GM21786 (cell line): ENCODE measurements around the gene CHN2.

Experiments
- ATAC-seq: cut with Tn5 transposase; IDR thresholded peaks from one replicate; pipeline ENCODE4 v1.9.1; 2021; ENCODE audit not compliant: unreplicated experiment

Gene CHN2

DNA sequence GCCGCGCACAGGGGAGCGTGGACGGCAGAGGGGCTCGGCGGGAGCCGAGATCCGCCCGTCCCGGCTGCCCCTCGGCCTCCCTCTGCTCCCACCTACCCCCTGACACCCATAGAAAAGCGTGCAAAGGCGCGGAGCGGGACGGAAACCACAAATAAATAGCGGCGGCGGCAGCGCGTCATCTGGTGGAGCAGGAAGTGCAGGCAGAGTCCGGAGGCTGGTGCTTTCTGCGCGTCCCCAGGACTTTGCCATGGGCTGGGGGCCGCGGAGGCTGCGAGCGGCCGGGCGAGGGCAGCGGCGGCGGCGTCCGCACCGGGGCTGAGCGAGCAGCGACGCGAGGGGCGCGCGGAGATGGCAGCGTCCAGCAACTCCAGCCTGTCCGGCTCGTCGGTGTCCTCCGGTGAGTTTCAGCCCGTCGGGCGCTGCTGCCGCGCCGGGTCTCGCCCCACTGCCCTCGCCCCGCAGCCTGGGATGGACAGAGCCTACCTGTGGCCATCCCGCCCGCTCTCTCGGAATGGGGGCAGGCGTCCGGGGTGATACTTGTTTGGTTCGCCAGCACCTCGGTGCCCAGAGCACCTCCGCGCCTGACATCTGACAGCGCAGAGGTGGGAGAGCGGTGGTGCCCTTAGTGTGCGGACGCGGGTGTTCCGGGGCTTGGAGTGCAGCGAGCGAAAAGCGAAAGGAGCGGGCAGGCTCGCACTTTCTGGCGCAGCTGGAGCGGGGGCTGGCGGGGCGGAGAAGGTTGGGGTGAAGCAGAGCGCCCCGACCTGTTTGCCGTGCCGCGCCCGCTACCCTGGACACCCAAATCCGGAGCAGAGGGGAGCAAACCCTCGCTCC is at the start of gene CHN2:
Gene CHN2 (plus strand): TSS at position 182 of the 834 bp plus-strand sequence.
- no peak for ATAC-seq

DNA sequence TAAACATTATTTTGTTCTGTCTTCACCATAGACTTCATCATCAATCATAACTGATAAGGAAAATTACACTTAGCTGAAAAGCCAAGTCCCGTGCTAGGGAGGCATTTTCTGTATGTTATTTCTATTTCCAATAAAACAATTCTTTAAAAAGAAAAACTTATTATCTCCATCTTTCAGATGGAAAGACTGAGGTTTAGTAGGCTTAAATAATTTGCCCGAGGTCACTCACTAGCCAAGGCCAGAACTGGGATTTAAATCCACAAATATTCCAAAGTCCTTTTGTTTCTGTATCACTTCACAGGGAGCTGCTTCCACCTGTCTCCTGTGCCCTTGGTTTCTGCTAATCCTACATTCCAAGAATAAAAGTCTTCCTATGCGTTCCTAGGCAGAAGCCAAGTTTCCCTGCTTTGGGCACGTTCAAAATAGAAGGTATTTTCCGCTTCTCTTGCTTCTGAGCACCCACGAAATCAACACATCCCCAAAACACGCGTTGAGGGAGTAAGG is 49.0 kb upstream of the CHN2 start:
- ATAC-seq = no peak

DNA sequence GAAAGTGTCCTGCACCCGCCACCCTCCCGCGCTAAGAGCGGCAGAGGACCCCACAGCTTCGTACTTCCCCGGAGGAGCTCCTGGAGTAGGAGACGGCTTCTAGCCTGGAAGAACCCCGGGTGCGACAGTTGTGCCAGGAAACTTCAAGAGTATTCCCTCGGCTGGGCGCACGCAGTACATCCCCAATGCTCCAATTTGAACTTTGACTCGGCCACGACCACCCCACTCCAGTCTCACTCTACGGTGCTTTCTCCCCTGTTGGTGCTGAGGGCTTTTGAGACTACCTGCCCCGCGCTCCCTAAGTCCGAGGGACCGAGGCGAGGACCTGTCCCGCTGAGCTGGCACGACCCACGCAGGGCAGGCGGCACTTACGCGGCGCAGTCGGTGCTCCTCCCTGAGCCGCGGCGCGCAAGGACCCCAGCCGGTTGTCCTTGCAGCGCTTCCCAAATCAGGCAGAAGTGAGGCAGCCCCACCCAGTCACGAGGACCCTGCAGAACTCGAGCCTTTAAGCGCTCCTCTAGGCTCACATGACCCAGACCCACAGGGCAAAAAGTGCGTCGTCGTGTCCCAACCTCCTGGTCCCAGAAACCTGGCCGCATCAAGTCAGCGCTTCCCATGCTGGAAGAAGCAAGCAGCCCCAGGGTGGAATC is 48.4 kb upstream of the CHN2 start, which contains the start of gene CPVL:
Gene CPVL (minus strand): TSS at position 481 of the 650 bp plus-strand sequence. CDS start 25,476 bp downstream, outside the sequence.
- no peak for ATAC-seq

DNA sequence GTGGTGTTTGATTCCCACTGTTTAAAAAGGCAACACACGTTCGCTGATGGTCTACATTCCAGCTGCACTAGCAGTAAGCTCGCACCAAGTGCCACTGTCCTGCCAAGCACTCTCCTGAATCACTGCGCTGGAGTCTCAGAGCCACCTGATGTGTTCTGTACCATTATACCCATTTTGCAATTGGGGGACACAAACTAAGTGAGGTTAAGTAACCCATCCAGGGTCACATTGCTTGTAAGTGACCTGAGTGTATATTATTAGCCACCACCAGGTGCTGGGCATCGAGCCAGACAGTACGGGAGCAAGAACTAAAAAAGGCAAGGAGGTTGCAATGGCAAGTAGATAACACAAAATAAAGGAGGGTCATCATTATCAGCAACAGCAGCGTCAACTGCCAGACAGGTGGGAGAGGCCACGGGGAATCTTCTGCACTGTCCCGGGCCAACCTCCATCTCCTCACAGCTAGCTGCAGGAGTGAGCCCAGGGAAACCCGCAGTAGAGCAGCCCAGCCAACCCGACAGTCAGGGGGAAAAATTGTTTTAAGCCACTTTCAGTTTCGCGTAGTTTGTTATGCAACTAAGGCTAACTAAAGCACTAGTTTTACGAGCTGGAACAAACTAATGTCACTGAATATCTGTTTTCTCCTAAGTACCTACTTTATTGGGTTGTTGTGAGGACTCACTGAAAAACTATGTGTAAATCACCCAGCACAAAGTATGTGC is 47.5 kb upstream of the CHN2 start:
- ATAC-seq = no peak

DNA sequence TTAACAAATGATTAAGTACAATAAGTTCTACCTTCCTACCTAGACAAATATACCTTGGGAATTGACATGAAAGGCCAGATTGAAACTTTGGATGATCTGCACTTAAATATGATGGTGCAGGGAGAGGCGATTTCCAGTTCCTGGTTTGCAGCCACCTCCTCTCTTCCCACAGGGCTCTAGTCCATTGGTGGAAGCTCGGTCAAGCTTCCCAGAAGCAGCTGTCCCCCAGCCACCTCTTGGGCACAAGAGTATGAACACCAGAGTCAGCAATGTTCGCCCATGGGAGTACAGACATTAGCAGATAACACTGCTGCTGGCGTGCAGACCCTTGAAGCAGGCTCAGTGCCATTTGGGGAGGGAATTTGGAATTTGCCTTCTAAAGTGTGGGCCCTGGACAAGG is 46.8 kb upstream of the CHN2 start:
- ATAC-seq = no peak

DNA sequence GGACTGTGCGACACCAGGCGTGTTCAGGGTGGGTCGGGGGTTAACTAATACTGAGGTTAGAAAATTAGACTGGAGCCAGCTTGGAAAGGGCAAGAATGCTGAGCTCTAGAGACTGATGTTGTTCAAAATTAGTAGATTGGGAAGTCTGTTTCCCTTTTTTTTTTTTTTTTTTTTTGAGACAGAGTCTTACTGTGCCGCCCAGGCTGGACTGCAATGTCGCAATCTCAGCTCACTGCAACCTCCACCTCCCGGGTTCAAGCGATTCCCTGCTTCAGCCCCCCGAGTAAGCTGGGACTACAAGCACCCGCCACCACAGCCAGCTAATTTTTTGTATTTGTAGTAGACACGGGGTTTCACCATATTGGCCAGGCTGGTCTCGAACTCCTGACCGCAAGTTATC is 45.5 kb upstream of the CHN2 start:
- ATAC-seq = no peak

DNA sequence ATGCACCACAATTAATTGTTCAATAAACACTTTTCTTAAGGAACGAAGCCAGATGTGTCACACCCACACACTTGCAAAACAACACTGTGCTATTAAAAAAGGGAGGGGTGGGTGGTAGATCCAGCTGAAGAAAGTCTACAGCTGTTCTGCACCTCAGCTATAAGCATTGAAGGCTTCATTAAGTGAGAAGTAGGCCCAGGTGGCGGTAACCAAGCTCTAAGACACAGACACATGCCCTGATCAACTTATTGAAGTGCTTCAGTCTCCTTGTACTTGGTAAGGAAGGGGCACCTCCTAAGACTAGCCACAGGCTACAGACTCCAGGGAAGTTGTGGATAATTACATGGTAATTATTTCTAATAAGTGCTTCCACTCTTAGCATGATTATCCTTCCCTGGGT is 43.7 kb upstream of the CHN2 start:
- ATAC-seq = no peak

DNA sequence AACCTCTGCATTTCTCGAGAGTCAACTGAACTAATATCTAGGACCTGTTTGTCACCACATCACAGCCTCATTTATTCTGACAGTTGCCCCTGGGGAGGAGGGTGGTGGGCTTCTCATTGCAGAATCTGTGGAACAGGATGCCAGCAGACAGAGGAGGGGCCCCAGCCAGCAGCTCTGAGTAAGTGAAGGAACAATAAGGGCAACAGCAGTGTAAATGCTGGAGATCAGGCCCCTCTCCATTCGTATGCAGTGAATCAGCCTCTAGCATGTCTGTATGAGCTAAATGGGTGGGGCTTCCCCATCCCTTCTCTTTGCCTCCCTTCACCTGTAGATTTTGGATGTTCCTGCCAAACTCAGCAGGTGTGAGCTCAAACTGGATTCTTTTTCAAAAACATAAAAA is 40.5 kb upstream of the CHN2 start:
- ATAC-seq = no peak

DNA sequence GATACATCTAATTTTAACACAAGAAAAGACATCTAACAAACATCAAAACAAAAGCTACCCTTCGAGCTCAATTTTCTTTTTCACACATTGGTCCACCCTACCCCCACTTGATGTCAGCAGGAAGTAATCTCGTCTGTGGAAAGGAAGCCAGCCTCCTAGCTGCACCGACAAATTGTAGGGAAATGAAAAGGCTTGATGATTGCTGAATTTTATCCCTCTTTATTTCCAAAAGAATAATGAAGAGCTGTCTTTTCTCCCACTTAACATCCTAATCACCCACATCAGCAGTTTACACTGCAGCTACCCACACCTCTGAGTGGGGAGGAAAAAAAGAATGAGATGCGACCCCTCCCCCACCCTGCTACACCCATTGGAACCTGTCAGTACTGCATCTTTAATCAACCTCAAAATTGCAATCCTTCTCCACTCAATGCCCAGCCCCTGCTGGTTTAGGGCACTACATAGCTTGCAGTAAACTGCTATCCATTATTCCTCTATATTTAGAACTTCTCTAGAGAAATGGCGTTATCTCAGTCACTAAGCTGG is 37.6 kb upstream of the CHN2 start:
- ATAC-seq = no peak

DNA sequence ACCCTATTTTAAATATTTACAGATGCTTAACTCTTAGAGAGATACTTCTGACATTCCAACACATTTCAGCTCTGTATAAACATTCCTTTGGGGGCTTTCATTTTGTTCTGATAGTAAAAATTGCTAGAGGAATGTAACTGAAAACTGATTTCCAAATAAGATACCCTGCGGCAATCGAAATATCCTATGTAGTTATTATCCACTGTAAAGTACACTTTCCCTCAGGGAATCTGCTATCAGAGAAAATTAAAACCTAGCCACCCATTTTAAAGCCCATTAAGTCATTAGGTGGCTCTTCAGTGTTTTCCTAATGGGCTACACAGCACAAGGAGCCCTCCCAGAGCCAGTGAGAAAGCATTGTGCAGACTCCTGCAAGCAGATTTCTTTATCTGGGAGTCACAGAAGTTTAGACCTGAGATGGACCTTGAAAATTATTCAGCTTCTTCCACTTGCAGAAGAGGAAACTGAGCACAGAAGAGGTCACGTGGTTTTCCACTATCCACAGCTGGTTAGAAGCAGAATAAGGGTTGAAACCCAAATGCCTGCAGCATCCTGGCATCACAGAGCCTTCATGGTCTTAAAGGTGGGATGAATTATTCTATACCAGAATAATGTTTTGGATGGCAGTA is 35.7 kb upstream of the CHN2 start:
- no peak for ATAC-seq

DNA sequence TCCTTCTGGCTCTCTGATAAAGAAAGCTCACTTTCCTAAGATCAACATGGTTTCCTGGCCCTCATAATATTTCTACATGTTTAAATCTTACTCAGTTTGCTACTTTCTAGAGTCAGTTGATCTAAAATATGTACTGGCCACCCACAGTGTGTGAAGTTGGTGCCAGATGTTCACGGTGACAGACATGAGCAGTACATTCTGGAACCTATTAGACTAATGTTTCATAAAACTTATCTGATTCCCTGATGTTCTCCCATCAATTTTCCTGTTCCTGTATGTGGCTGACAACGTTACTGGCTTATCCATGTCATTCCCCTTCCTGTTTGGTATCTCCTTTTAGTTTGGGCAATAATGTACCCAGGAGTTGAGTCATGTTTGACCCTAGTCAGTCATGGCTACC is 34.5 kb upstream of the CHN2 start:
- ATAC-seq = no peak

DNA sequence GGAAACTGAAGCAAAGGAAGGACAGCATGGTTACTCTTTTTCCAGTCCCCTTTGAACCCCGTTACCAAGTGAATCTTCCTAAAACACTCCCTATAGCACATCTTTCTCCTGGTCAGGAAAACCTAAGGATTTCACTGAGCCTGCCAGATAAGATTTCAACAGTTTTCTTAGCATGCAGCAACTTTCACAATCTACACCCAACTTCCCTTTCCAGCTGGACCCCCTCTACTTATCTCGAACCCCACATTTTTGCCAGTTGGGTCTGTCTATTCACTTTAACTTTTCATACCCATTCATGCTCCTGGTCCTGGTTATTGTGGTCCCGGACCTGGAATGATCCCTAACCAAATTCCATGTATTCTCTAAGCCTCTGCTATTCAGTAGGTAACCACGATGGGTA is 33.3 kb upstream of the CHN2 start:
- ATAC-seq = no peak

DNA sequence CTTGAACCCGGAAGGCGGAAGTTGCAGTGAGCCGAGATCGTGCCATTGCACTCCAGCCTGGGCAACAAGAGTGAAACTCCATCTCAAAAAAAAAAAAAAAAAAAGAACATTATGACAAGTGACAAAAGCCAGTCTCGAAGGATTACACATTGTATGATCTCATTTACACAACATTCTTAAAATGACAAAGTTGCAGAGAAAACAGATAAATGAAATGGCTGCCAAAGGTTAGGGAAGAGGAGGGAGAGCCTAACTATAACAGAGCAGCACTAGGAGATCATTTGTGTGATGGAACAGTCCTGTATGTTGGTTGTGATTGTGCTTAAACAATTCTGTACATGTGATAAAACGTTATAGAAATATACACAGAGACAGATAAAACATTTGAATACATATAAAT is 32.0 kb upstream of the CHN2 start:
- no peak for ATAC-seq

DNA sequence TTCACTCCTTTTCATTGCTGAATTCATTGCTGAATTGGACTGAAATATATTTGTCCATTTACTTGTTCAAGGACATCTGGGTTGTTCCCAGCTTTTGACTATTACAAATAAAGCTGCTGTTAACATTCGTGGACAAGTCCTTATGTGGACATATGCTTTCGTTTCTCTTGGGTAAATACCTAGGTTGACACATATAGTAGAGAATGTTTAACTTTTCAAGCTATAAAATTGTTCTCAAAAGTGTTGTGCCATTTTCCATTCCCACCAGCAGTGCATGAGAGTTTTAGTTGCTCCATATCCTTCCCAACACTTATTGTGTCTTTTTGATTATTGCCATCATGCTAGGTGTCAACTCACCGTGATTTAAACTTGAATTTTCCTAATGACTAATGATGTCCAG is 30.7 kb upstream of the CHN2 start:
- no peak for ATAC-seq

DNA sequence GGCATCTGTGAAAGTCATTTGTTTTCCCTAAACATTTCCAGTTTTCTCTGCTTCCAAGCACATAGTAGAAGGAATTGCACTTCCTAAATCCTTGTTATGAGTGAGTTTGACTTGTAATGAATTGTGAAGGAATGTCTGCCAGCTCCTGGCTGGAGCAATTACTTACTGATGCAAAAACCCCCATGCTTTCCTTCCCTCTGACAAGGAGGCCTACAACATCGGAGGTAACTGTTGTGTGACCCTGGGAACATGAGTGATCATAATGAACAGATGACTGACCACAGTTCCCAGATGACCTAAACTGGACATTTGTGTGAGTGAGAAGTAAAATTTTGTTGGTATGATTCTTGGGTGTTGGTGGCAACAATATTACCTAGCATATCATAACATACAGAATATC is 26.9 kb upstream of the CHN2 start:
- no peak for ATAC-seq

DNA sequence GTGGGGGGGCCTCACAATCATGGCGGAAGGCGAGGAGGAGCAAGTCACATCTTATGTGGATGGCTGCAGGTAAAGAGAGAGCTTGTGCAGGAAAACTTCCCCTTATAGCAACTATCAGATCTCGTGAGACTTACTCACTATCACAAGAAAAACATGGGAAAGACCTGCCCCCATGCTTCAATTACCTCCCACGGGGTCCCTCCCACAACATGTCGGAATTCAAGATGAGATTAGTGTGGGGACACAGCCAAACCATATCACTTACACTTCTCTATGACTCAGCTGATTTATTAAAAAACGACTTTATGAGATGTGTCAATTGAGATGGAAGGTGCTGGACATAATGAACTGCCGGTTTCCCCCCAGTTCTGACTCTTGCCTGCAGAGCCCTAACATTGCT is 23.8 kb upstream of the CHN2 start:
- no peak for ATAC-seq

DNA sequence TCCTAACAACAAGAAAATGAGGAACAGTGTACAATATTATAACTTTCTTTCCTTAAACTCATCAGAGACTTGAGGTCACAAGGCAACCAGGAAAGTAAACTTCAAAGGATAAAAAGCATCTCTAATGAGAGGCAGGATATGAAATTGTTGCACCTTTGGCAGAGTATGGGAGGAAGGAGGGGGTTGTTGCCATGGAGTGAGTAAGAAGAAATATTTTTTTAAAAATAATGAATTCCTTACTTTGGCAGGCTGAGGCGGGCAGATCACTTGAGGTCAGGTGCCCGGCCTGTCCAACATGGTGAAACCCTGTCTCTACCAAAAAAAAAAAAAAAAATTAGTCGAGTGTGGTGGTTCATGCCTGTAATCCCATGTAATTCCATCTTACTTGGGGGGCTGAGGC is 21.1 kb upstream of the CHN2 start:
- ATAC-seq = no peak

DNA sequence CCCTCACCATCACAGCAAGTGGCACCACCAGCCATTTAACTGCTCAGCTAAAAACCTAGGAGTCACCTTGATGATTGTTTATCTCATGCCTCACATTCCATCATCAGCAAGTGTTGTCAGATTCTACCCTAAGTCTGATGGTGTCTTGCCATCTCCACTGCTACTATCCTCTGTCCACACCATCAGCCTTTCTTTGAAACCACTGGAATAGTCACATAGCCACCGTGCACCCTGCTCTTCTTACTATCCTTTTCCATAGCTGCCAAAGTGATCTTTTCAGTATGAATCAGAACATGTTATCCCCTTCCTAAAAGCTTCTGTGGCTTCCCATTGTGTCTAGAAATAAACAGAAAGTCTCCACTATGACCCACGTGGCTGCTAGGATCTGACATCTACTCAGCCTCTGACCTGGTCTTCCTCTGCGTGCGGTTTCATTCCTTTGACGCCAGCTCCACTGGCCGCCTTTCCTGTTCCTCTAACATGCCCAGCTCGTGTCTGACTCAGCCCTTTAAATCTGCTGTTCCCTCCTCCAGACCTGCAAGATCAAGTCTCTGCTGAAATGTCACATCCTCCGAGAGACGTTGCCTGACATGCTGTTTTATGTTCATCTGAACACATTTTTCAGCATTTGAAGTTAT is 16.5 kb upstream of the CHN2 start:
- no peak for ATAC-seq

DNA sequence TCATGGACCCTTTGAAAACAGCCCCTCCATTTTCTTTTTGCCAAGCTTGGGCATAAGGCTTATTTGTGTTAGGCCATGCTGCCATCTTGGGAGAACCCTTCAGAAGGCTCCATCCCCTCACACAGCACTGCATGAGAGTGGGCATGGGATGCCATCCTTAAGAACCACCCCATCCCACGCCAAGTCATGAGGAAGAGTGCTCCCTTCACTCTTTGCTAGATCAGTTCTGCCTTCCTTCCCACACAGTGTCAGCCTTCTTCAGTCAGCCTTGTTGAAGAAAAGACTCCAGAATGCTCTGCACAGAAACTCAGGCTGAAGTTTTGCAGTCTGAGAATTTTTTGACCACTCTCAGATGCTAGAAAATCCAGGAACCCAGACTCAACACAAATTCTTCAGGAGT is 15.5 kb upstream of the CHN2 start:
- ATAC-seq = no peak

DNA sequence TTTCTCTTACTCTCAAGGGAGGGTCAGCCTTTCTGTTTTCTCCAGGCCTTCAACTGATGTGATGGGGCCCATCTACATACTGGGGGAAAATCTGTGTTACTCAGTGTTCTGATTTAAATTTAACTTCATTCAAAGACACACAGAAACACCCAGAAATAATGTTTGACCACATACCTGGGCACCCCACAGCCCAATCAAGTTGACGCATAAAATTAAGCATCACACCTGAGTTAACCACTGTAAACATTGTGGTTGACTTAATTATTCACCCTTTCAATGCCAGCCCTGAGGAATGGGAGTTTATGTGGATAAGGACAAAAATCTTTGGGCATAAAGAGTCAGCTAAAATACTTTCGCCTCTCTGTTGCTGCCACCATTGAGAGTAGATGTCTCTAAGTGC is 10.0 kb upstream of the CHN2 start:
- ATAC-seq = no peak

DNA sequence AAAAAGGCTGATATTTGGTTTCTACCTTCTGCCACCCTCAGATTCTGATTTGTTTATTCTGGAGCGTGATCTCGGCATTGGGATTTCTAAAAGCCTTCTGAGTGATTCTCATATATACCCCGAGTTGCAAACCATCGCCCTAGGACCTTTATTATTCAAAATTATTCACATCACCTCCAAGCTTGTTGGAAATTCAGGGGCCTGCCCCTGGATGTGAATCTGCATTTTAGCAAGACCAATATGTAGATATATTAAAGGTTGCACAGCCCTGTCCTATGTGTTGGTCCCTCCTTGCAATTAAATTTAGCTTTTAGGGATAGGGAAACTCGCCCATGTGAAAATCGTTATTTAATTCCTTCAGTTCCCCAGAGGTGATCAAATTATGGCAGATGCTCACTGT is 9.0 kb upstream of the CHN2 start:
- ATAC-seq = no peak
